Measurements from ENCODE around the gene LAMA3.

- TF ChIP-seq POLR2AphosphoS5 (IDR thresholded peaks at IDR 0.05; ENCODE audit: low read depth, low read length) (no peak), POLR2A (IDR thresholded peaks at IDR 0.05; ENCODE audit: low read depth, low read length) (no peak), TAF1 (IDR thresholded peaks at IDR 0.05; ENCODE audit: low read depth, low read length) (no peak), POU2F2 (IDR thresholded peaks at IDR 0.05; ENCODE audit: low read depth, low read length) (no peak), SPI1 (IDR thresholded peaks at IDR 0.05; ENCODE audit: low read depth, low read length) (no peak), PAX5 (IDR thresholded peaks at IDR 0.05; ENCODE audit: insufficient read depth, low read length, severe bottlenecking) (no peak)
Measured at GRCh38 chr18:23926571-23926970, 237.3 kb downstream of the LAMA3 start.

Measured in GM12891 (cell line).